HG03139 (cell line): ENCODE results near the gene CCNB2.
"Not testable (repeated sequence)": the region's sequence is repeated elsewhere in the genome, so short reads cannot be mapped to it uniquely, and the experiment has no call there.

Experiments
- ATAC-seq: cut with Tn5 transposase; IDR thresholded peaks from one replicate; pipeline ENCODE4 v1.9.1; 2021; ENCODE audit not compliant: unreplicated experiment

Gene CCNB2

GRCh38 chr15:59131969-59132562 lies 27.1 kb downstream of the CCNB2 start:
- no peak for ATAC-seq

DNA sequence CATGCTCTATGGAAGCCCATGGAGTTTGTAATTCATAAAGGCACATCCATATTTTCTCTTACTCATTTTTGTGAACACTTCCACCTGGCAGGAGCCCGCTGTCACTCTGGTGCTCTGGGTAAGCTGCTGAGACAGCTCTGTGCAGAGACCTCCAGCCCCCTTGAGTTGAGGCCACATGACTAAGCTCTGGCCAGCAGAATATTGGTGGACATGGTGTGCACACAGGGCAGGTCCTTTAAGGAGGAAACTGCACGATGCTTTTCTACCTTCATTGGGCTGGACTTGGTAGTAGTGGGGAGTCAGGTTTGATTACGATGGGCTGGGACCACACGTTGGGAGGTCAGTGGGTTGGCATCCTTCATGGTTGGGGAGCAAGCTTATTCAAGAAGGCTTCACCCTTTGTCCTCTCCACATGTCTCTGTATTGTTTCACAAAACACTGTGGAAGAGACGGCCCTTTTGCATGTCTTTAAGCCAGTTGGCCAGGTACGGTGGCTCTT lies 29.0 kb downstream of the CCNB2 start:
- ATAC-seq = no peak

DNA sequence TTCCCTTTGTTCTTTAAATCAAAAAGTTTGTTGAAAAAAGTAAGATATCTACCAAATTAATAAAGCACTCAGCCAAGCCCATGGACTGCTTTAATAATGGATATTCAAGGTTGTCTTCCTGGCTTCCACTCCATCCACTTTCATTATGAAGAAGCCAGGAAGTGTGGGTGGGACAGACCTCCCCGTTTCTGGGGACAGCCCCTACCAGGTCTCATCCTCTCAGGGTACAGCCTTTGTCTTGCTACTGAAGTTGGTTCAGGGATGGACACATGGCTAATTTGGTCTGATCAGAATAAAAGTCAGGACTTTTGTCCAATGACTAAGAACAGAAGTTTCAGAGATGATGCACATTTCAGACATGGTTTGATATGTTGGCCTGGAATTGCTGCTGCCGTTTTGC lies 32.6 kb downstream of the CCNB2 start:
- ATAC-seq = no peak

DNA sequence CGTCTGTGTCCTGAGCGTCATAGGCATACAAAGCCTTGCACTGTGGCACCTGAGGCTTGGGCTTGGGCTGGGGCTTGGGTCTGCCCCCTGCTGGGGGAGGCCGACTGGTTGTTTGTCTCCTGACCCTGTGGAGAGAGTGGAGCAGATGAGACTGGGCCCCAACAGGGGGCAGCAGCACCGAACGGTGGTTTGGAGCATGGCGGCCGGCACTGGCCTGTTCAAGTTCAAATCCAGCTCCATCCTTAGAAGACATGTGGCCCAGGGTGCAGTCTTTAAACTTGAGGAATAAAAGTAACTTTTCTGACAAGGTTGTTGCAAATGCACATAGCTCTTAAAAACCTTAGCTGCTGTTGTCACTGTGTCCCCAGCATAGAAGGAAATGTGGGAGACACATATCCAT lies 33.3 kb downstream of the CCNB2 start:
- ATAC-seq = no peak

DNA sequence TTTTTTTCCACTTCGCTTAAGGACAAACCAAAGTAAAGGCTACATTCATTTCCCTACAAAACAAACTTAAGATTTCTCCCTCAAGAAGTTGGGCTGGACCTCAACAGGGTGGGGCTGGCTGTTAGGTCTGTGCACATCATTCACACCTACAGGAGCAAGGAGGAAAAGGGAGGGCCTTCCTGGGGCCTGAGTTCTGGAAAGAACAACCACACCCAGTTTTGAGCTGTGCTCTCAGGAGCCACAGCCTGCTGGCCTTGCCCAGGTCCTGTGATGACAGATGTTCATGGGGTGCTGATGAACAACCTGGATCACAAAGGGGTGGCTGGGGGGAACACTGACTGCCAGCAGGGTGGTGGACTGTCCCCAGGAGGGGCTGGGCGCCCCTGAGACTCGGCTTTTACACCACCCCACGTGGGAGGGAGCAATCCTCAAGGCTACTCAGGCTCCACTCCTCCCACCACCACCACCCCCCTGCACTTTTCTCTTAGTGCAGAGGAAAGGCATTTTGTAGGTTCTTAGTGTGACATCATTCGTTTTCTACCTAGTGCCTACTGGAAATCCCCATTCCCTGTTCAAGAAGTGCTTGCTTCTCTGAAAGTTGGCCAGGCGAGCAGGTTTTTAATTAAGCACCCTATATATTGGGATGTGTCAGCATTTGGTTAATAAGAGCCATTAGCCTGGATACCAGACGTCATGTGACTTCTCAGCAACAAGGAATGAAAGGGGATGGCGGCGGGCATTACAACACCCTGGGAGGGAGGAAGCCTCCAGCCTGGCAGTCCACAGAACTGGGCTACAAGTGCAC lies 35.7 kb downstream of the CCNB2 start:
- ATAC-seq = no peak

DNA sequence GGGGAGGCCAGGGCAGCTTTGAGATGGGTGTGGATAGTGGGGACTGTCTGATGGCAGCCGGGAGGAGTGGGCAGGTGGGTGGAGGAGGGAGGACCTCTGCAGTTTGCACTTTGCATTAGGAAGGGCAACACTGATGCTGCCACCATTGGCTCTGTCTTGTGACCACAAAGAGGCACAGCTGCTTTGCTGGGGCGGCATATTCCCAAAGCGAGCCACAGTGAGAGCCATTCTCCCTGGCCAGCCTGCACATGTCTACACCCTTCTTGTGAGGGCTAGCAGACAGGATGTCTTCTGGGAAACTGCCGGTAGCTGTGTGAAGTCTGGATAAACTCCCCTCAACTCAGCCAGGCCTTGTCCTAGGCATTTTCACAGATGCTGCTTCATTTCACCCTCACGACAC lies 38.3 kb downstream of the CCNB2 start:
- ATAC-seq = no peak

GRCh38 chr15:59144594-59144993 lies 39.6 kb downstream of the CCNB2 start:
- ATAC-seq = not testable (repeated sequence)

DNA sequence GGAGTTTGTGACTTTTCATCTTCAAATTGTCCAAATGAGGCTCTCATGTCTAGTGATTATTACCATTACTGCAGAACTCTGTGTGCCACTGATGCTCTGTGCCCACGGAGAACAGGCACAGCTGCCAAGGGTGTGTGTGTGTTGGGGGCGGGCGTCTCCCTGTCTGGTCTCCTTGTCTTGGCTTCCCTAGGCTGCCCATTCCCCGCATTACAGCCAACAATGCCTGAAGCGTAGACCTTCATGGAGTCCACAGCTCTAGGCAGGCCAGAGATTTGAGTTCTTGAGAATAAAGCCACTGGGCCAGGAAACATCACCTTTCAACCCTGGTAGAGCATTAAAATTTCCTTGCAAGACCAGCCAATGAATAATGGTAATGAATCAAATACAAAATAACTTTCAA lies 42.7 kb downstream of the CCNB2 start:
- no peak for ATAC-seq

DNA sequence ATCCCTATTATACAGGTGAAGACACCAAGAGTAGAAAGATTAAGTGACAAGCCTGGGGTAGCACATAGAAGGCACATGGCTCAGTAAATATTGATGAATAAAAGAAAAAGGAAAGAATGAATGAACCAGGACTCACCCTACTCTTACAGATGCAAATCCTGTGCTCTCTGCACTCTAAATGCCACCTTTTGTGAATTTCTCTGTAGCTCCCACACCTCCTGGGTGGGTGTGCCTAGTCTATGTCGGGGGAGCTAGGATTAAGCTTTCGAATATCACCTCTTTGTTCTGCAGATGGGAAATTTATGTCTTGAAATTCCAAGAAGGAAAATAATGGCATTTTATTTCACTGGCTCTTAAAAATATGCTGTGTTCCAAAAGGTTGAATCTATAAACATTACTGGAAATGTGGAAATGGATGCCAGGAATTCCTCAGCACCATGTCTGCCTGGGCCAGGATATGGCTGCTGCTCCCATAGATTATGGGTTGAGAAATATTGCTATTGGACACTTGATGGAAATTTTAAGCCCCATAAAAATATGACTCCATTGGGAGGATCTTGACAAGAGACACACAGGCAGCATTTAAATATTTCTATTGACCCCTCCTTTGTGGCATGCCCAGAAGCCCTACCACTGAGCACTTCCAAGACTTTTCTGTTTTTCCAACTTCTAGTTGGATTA lies 43.3 kb downstream of the CCNB2 start:
- no peak for ATAC-seq

DNA sequence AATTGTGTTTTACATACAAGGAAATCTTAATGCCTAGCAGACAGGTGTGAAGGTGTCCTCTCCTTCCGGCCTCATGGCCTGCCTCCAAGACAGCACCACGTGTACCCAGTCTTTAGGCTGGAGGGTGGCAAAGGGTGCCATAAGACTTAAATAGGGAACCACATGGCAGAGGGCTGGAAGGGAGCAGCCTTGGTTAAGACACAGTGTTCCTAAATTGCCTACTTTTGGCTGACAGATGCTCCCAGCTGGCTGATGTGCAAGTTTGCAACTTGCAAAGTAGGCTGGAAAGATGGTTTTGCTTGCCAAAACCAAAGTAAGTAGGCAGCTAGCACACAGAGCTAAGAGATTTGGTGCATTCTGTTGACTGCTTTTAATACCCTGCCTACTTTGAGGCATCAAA lies 45.2 kb downstream of the CCNB2 start:
- no peak for ATAC-seq

DNA sequence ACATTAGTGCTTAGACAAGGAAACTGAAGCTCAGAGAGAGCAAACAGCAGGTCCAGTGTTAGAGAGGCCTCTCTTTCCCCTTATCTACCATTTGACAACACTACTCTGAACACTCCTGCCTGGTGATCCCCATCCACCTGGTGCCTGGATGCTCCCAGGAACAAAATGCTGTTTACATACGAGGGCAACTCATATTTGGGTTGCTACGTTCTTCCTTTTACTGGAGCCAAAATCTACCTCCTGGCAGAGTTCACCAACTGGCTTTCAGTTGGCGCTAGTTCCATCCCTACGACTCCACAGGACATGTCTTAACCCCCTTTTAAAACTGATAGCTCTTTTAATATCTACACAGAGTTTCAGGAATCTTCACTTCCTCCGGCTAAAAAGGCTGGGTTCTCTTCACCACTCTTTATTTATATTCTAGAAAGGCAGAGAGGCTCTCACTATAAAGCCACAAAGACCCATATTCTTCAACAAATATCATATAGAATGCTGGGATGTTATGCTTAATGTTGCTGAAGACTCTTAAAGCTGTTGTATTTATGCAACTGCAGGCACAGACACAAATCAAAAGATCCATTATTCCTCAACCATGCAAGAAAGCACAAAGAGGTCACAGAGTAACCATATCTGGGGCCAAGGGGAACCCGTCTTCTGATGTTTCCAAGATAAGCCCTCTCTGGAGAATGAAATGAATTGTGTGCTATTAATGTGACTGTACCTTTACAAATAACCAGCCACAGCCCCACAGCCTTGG lies 47.9 kb downstream of the CCNB2 start:
- ATAC-seq = no peak

GRCh38 chr15:59153466-59153865 lies 48.5 kb downstream of the CCNB2 start:
- ATAC-seq = no peak

- ATAC-seq = no peak
Measured at GRCh38 chr15:59154243-59154642, 49.3 kb downstream of the CCNB2 start.

DNA sequence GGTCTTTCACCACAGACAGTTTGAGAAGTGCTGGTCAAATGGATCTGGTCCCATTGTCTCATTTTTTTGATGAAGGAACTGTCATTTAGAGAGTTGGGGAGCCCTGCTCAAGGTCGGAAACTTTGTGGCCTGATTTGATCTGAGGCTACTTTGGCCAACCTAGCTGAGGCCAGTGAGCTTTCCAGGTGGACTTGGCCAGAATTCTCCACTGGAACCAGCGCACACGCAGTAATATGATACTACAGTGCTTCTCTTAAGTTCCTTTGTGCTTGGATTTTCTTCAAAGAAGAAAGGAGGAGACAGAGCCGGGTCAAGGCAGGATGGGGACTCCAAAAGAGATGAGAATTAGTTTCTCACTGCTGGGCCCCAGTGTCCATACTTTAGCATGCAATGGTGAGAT lies 50.5 kb downstream of the CCNB2 start:
- ATAC-seq = no peak

DNA sequence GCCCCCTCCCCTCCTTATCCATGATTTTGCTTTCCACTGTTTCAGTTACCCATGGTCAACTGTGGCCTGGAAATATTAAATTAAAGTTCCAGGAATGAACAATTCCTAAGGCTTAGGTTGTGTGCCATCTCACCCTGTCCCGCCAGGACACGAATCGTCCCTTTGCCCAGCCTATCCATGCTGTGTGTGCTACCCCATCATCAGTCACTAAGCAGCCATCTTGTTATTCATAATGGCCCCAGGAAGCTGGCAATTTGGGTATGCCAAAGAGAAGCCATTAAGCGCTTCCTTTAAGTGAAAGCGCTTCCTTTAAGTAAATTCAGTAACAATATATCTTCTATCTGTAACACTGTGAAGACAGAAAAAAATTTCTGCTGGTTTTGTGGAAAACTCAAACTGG lies 52.5 kb downstream of the CCNB2 start:
- ATAC-seq = no peak

DNA sequence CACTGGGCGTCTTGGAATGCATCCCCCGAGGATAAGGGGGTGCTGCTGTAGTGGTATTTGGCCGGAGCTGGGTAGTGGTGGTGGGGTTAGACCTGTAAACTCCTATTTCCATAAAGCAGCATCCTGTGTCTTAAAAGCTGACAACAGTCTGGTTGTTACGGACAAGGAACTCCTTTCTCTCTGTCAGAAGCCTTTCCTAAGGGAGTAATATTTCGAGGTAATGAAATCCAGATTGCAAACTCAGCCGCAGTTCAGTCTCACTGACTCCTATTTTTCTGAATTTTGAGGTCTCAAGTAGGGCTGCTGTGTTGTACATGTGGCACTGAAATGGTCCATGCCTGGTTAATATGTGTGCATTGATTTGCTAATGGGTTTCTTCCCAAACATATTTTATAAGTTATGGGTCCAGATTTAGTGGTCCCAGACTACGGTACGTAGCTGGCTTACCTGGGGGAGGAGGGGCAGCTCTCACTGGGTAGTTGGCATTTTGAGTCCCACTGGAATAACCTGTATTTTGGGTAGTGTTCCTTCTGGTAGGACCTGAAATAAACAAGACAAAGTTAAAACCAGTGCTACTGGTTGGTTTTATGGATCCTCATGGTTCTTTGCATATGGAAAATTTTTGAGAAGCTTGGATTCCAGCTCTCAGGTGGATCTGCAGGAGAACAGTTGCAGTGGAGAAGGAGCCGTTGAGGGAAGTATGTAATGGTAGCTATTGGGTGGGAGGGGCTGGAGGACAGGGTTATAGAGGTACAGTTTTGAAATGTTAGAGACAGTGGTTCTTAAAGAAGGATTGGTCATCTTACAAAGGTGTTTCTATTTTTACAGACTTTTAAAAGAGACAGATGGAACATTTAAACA lies 53.1 kb downstream of the CCNB2 start:
- no peak for ATAC-seq

- no peak for ATAC-seq
Measured at GRCh38 chr15:59158701-59159034, 53.7 kb downstream of the CCNB2 start.

- ATAC-seq = no peak
Measured at GRCh38 chr15:59159210-59159609, 54.3 kb downstream of the CCNB2 start.

DNA sequence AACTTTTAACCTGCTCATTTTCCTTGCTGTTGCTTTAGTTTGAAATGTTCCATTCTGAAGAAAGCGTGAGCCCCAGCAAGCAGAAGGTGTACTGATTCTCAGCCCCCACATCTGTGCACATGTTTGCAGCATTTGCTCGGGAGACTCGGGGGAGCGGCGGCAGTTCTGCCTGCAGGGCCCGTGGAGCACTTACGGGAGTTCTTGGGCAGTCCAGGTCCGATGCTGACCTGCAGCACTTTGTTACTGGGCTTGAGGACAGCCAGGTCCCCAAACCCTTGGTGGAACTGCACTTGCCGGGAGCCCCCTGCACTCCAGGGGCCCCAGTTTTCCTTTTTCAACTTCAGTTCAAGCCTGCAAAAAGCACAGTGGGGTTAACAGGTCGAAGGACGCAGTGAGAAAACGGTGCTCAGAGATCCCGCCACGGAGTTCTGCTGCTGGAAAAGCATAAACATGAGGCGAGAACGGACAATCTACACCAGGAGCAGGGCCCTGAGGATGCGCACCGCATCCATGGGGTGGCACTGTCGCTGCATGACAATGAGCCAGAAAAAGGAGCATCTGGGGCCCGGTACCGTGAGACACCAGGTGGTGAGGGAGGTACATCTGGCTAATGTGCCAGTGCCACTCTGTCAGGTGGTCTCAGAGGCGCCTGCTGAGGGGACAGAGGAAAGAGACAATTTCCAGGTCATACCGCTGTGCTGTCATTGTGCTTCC lies 56.1 kb downstream of the CCNB2 start:
- ATAC-seq = no peak

GRCh38 chr15:59162080-59162479 lies 57.1 kb downstream of the CCNB2 start:
- ATAC-seq = not testable (repeated sequence)
